OCI-LY7 (cell line): ENCODE results near the gene STX4.

Experiments
- CTCF ChIP-seq: fragments of 200-600 bp; sonication (generic); conservative IDR thresholded peaks from 2 replicates; pipeline ENCODE4 v1.5.1; 2014; ENCODE audit warnings: mild to moderate bottlenecking, antibody characterized with exemption, low read length, moderate library complexity, mixed read lengths
- EZH2phosphoT487 ChIP-seq: fragments of 200-600 bp; sonication (generic); IDR thresholded peaks from 2 replicates; pipeline ENCODE4 v1.6.1; 2018; ENCODE audit warnings: low read depth, borderline replicate concordance, mild to moderate bottlenecking, mixed run types, antibody characterized with exemption, low read length, moderate library complexity, mixed read lengths

- TF ChIP-seq CTCF, result no peak
- no peak for TF ChIP-seq EZH2phosphoT487
Measured at GRCh38 chr16:31079342-31079944, 46.1 kb downstream of the STX4 start.
